A549 (cell line): ENCODE results near the gene TMEM182. TPM values are rescaled to one million over a fixed set of nuclear protein-coding genes. Genes with fewer than 3 reads are reported as not detected.

Source experiments
- ATAC-seq, 2 experiments: fragments of 200-7000 bp in 1 of 2; fragments of >200 bp in 1 of 2; cut with Nextera tagmentation in 1 of 2; cut with Tn5 transposase in 1 of 2; 3 replicates each; pipeline versions ENCODE4 v1.8.0 to v1.9.1; 2018 to 2020; ENCODE audit warnings: mild to moderate bottlenecking in 1 of 2, moderate library complexity in 1 of 2
- CTCF ChIA-PET: fragments of 300-600 bp; sonication (Branson Sonifier 250); formaldehyde crosslinking; extraction: SDS; loops from one replicate; lab custom pipeline; 2021; ENCODE audit warnings: antibody characterized with exemption, inconsistent platforms; lab: Yijun Ruan, JAX
- POLR2A ChIA-PET: fragments of 350-600 bp; formaldehyde crosslinking; extraction: SDS; loops from one replicate; lab custom pipeline; 2021; ENCODE audit warnings: antibody characterized with exemption, inconsistent platforms; lab: Yijun Ruan, JAX
- DNase-seq, 2 experiments: peaks; one replicate each; pipeline versions ENCODE4 v3.0.0 to v3.0.0-alpha.2; 2011 to 2016; ENCODE audit warnings: low read depth in 1 of 2, low spot score in 1 of 2
- FAIRE-seq: peaks from 2 replicates; lab custom pipeline; 2011; peaks lifted over from hg19 to GRCh38; lab: Jason Lieb, UNC
- H3K27ac ChIP-seq, 2 experiments: fragments of >200 bp; sonication (Bioruptor Twin); formaldehyde crosslinking; 3 replicates each; pipeline ENCODE4 v1.5.1; 2016 to 2017
- H3K4me1 ChIP-seq: fragments of >200 bp; sonication (Bioruptor Twin); formaldehyde crosslinking; 3 replicates; pipeline ENCODE4 v1.6.1; 2016
- H3K4me2 ChIP-seq: fragments of >200 bp; sonication (Bioruptor Twin); formaldehyde crosslinking; 3 replicates; pipeline ENCODE4 v1.6.1; 2016
- H3K4me3 ChIP-seq: fragments of >200 bp; sonication (Bioruptor Twin); formaldehyde crosslinking; 3 replicates; pipeline ENCODE4 v1.5.1; 2016
- H3K9me3 ChIP-seq: fragments of >200 bp; sonication (Bioruptor Twin); formaldehyde crosslinking; 3 replicates; pipeline ENCODE4 v1.6.1; 2016
- CBX8 ChIP-seq: fragments of 200-600 bp; sonication (generic); IDR thresholded peaks from 2 replicates; pipeline ENCODE4 v1.6.1; 2016
- CHD4 ChIP-seq: fragments of 200-600 bp; sonication (generic); IDR thresholded peaks from 2 replicates; pipeline ENCODE4 v1.6.1; 2016; ENCODE audit warnings: antibody characterized with exemption, mild to moderate bottlenecking, borderline replicate concordance
- ESRRA ChIP-seq: fragments of 150-350 bp; IDR thresholded peaks from 2 replicates; pipeline ENCODE4 v1.6.1; 2014; ENCODE audit warnings: mild to moderate bottlenecking, low read length, borderline replicate concordance
- FOSB ChIP-seq: fragments of 250-450 bp; sonication (Bioruptor Pico); IDR thresholded peaks from 2 replicates; pipeline ENCODE4 v1.5.0; 2020; ENCODE audit warnings: mild to moderate bottlenecking, moderate library complexity
- FOSL2 ChIP-seq, 2 experiments: fragments of 450-650 bp in 1 of 2; fragments of >200 bp in 1 of 2; sonication (Bioruptor Twin) in 1 of 2; formaldehyde crosslinking; IDR thresholded peaks; 2 replicates each; pipeline versions ENCODE4 v1.5.0 to v1.6.1; 2016 to 2020; ENCODE audit warnings: mild to moderate bottlenecking in 1 of 2, moderate library complexity in 1 of 2
- HEYL ChIP-seq: fragments of 250-450 bp; sonication (Bioruptor Pico); IDR thresholded peaks from 2 replicates; pipeline ENCODE4 v1.8.0; 2021; ENCODE audit warnings: mild to moderate bottlenecking, moderate library complexity
- HOXB13 ChIP-seq: fragments of 250-450 bp; sonication (Bioruptor Pico); IDR thresholded peaks from 2 replicates; pipeline ENCODE4 v1.5.0; 2020; ENCODE audit warnings: low read depth, mild to moderate bottlenecking, moderate library complexity
- KDM5A ChIP-seq: fragments of 200-600 bp; sonication (generic); IDR thresholded peaks from 2 replicates; pipeline ENCODE4 v1.6.1; 2016; ENCODE audit warnings: antibody characterized with exemption, mild to moderate bottlenecking
- MAFK ChIP-seq: fragments of 450-650 bp; IDR thresholded peaks from 2 replicates; pipeline ENCODE4 v1.6.1; 2014; ENCODE audit not compliant: partially characterized antibody
- MAZ ChIP-seq: fragments of 150-350 bp; IDR thresholded peaks from 2 replicates; pipeline ENCODE4 v1.6.1; 2014; ENCODE audit warnings: antibody characterized with exemption, low read depth, low read length, borderline replicate concordance
- NFE2L2 ChIP-seq: fragments of 150-350 bp; conservative IDR thresholded peaks from 2 replicates; pipeline ENCODE4 v1.6.1; 2014; ENCODE audit warnings: low read length
- NR3C1 ChIP-seq: fragments of >200 bp; sonication (Bioruptor Twin); formaldehyde crosslinking; IDR thresholded peaks from 3 replicates; pipeline ENCODE4 v1.6.1; 2017
- RFX5 ChIP-seq: fragments of 450-650 bp; IDR thresholded peaks from 2 replicates; pipeline ENCODE4 v1.7.1; 2014; ENCODE audit warnings: antibody characterized with exemption, mild to moderate bottlenecking, moderate library complexity
- RNF2 ChIP-seq: fragments of 200-600 bp; sonication (generic); IDR thresholded peaks from 2 replicates; pipeline ENCODE4 v1.6.1; 2016; ENCODE audit warnings: low read depth, mild to moderate bottlenecking, antibody characterized with exemption, moderate library complexity, borderline replicate concordance
- SMC3 ChIP-seq: fragments of >200 bp; sonication (Bioruptor Twin); formaldehyde crosslinking; IDR thresholded peaks from 3 replicates; pipeline ENCODE4 v1.6.1; 2018; ENCODE audit warnings: inconsistent platforms
- SREBF2 ChIP-seq: fragments of 450-650 bp; IDR thresholded peaks from 2 replicates; pipeline ENCODE4 v1.6.1; 2014; ENCODE audit warnings: mild to moderate bottlenecking, moderate library complexity
- TFCP2L1 ChIP-seq: fragments of 250-450 bp; sonication (Bioruptor Pico); IDR thresholded peaks from 2 replicates; pipeline ENCODE4 v1.5.0; 2021; ENCODE audit warnings: mild to moderate bottlenecking
- ZNF302 ChIP-seq: fragments of 250-450 bp; sonication (Bioruptor Pico); IDR thresholded peaks from 2 replicates; pipeline ENCODE4 v1.9.0; 2021; ENCODE audit warnings: inconsistent platforms, mild to moderate bottlenecking, moderate library complexity
- WGBS: methylation state at CpG from one replicate; pipeline ENCODE4 v1.1.6; 2017; ENCODE audit errors: missing lambda C conversion rate; 5-methylcytosine and 5-hydroxymethylcytosine counted together
- polyA plus RNA-seq, 4 experiments: library from polyadenylated mRNA; depleted of rRNA in 3 of 4; stranded (reverse); fragments of >200 nt; fragmentation: RNase III in 1 of 4; extraction: RNeasy Plus Mini Kit Qiagen cat#74134 plus additional on column Dnase treatment in 1 of 4; gene quantifications; 2 replicates in 3 of 4; 3 replicates in 1 of 4; pipeline ENCODE4 v1.2.3, GENCODE V29; 2011 to 2017
- TF ChIP-seq, protein P1 (sequence below): IDR thresholded peaks from 2 replicates; pipeline ENCODE4 v1.6.1; 2012
- TF ChIP-seq, protein P2 (sequence below): fragments of 200-600 bp; sonication (generic); IDR thresholded peaks from 2 replicates; pipeline ENCODE4 v1.6.1; 2016; ENCODE audit warnings: antibody characterized with exemption, mild to moderate bottlenecking, moderate library complexity
- TF ChIP-seq, protein P3 (sequence below): IDR thresholded peaks from 2 replicates; pipeline ENCODE4 v1.6.1; 2012; ENCODE audit warnings: low read depth, borderline replicate concordance
- TF ChIP-seq, protein P4 (sequence below): fragments of >200 bp; sonication (Bioruptor Twin); formaldehyde crosslinking; IDR thresholded peaks from 3 replicates; pipeline ENCODE4 v1.6.1; 2016

The TMEM182 gene
- polyA plus RNA-seq, 2 of the 4 experiments (the other 2 are of a cell fraction) = 5.3 to 13.1 TPM

DNA sequence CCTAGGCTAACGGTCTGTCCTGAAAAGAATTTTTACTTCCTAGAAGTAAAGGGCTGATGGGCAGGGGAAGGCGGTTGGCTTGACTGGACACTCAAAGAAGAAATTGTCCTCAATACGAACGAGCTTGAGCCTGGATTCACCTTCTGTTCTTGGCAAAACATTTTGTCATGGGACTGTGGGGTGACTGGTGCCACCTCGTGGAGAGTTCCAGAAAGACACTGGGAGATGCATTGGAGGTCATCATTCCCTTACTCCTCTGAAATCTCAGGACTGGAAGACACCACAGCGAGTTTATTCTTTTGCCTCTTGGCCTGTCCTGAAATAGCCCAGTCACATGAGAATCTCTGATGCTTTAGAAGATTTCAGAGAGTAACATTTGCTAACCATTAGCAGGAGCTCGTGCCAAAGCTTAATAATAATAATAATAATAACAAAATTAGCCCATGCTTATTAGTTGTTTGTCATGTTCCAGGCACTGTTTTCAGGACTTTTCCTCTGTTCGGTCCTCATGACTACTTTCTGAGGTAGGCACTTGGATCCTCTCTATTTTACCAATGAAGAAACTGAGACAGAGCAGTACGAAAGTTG, 44.5 kb downstream of the TMEM182 start (continued):
- TF ChIP-seq, protein P1, sequence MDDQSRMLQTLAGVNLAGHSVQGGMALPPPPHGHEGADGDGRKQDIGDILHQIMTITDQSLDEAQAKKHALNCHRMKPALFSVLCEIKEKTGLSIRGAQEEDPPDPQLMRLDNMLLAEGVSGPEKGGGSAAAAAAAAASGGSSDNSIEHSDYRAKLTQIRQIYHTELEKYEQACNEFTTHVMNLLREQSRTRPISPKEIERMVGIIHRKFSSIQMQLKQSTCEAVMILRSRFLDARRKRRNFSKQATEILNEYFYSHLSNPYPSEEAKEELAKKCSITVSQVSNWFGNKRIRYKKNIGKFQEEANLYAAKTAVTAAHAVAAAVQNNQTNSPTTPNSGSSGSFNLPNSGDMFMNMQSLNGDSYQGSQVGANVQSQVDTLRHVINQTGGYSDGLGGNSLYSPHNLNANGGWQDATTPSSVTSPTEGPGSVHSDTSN = no peak
- peak; percentile 22; the same call in 1 of the 3 replicates for TF ChIP-seq SMC3

DNA sequence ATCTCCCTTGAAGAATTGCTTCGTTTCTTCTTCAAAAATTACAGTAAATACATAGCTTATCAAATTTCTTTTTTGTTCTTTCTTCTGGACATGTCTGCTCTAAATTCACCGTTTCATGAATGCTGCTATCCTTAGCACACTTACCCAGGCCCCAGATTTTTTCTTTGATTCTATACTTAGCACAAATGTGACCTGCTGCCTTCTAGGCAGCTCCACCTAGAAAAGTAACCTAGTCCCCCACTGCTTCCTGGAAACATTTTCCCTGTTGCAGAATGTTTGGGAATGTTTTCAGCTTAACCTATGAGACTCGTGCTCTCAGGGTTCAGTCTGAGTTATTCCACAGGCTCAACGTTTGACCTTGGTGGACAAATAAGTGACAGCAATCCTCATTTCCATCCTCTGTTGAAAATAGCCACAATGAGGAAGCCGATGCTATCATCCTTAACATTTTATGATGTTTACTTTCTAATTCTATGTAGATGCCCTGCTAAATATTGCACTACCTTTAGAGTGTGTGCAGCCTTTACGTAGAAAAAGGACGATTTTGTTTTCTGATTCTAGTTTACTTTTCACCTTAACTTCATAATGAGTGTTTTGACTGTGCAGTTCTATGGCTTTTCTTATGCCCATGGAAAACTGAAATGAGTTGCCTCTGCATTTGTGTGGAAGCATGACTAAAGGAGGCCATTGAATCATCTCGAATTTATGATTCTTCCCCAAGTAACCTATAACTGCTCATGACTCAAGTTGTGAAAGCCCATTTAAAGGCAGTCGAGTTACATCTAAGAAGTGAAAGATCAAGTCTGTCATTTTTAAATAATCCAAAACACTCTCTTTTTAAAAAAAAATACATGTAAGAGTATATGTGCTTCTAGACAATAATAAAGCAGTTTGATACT, 47.7 kb downstream of the TMEM182 start:
- POLR2A ChIA-PET = no interaction called here
- no peak for TF ChIP-seq HEYL (CRISPR knock-in tag)
- TF ChIP-seq ZNF302 (CRISPR knock-in tag) = no peak
- TF ChIP-seq SMC3 = no peak
- no peak for TF ChIP-seq NFE2L2
- no peak for TF ChIP-seq HOXB13 (CRISPR knock-in tag)
- TF ChIP-seq CBX8 = no peak
- TF ChIP-seq CHD4 = no peak
- TF ChIP-seq MAFK = no peak
- no peak for TF ChIP-seq FOSL2 (IDR thresholded peaks at IDR 0.05)
- TF ChIP-seq FOSL2 (CRISPR knock-in tag; IDR thresholded peaks at IDR 0.05) = no peak
- no peak for TF ChIP-seq NR3C1
- TF ChIP-seq SREBF2 = no peak
- TF ChIP-seq, protein P2, sequence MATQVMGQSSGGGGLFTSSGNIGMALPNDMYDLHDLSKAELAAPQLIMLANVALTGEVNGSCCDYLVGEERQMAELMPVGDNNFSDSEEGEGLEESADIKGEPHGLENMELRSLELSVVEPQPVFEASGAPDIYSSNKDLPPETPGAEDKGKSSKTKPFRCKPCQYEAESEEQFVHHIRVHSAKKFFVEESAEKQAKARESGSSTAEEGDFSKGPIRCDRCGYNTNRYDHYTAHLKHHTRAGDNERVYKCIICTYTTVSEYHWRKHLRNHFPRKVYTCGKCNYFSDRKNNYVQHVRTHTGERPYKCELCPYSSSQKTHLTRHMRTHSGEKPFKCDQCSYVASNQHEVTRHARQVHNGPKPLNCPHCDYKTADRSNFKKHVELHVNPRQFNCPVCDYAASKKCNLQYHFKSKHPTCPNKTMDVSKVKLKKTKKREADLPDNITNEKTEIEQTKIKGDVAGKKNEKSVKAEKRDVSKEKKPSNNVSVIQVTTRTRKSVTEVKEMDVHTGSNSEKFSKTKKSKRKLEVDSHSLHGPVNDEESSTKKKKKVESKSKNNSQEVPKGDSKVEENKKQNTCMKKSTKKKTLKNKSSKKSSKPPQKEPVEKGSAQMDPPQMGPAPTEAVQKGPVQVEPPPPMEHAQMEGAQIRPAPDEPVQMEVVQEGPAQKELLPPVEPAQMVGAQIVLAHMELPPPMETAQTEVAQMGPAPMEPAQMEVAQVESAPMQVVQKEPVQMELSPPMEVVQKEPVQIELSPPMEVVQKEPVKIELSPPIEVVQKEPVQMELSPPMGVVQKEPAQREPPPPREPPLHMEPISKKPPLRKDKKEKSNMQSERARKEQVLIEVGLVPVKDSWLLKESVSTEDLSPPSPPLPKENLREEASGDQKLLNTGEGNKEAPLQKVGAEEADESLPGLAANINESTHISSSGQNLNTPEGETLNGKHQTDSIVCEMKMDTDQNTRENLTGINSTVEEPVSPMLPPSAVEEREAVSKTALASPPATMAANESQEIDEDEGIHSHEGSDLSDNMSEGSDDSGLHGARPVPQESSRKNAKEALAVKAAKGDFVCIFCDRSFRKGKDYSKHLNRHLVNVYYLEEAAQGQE = no peak
- TF ChIP-seq, all 56 proteins: peak for 0
- H3K27ac ChIP-seq = no peak overlapping the region
- FAIRE-seq (no peak), ATAC-seq (no peak), DNase-seq (no peak)
- WGBS = 50% methylated on average over 9 of the region's 9 CpGs
- no peak overlapping the region for H3K4me2 ChIP-seq
- H3K9me3 ChIP-seq = no peaks in the 10 kb centered on the region
- H3K4me1 ChIP-seq = no peaks in the 10 kb centered on the region
- H3K4me3 ChIP-seq = no peak overlapping the region
- CTCF ChIA-PET = no interaction called here

DNA sequence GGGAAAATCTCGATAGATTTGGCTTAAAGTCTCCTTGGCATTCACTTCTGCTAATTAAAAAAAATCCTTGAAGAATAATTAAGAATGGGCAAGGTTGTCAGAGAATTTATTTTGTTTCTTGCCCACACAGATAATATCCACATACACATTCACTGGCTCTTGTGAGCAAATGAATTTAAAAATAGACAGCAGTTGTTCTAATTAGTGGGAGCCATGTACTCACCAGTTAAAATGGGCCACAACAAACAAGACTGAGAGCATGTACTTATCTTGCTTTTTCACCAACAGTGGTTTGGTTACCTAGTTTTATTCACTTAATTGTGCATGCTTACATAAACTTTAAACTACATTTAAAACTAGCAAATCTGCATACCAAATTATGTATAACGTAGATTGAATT, 53.5 kb downstream of the TMEM182 start:
- WGBS = 73% methylated on average over 2 of the region's 2 CpGs
- no peak overlapping the region for H3K4me2 ChIP-seq
- no peak for DNase-seq
- H3K4me3 ChIP-seq = no peak overlapping the region
- H3K27ac ChIP-seq = no peak overlapping the region
- no peaks in the 10 kb centered on the region for H3K9me3 ChIP-seq
- FAIRE-seq = no peak
- no peak for ATAC-seq
- ChIA-PET POLR2A (no interaction called here), CTCF (no interaction called here)
- no peaks in the 10 kb centered on the region for H3K4me1 ChIP-seq
- TF ChIP-seq FOSL2 (IDR thresholded peaks at IDR 0.05) = no peak
- TF ChIP-seq FOSL2 (CRISPR knock-in tag; IDR thresholded peaks at IDR 0.05) = no peak
- no peak for TF ChIP-seq CHD4
- TF ChIP-seq, protein P3, sequence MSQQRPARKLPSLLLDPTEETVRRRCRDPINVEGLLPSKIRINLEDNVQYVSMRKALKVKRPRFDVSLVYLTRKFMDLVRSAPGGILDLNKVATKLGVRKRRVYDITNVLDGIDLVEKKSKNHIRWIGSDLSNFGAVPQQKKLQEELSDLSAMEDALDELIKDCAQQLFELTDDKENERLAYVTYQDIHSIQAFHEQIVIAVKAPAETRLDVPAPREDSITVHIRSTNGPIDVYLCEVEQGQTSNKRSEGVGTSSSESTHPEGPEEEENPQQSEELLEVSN = no peak
- TF ChIP-seq, protein P2 = no peak
- TF ChIP-seq NR3C1 = no peak
- no peak for TF ChIP-seq MAFK
- TF ChIP-seq RFX5 = no peak
- TF ChIP-seq, protein P4, sequence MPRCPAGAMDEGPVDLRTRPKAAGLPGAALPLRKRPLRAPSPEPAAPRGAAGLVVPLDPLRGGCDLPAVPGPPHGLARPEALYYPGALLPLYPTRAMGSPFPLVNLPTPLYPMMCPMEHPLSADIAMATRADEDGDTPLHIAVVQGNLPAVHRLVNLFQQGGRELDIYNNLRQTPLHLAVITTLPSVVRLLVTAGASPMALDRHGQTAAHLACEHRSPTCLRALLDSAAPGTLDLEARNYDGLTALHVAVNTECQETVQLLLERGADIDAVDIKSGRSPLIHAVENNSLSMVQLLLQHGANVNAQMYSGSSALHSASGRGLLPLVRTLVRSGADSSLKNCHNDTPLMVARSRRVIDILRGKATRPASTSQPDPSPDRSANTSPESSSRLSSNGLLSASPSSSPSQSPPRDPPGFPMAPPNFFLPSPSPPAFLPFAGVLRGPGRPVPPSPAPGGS = no peak
- no peak for TF ChIP-seq ESRRA
- TF ChIP-seq MAZ = no peak
- no peak for TF ChIP-seq KDM5A
- TF ChIP-seq FOSB (CRISPR knock-in tag) = no peak
- no peak for TF ChIP-seq TFCP2L1
- TF ChIP-seq HOXB13 (CRISPR knock-in tag) = no peak
- TF ChIP-seq RNF2 = no peak
